ENCODE measurements around the gene CEP104. TPM values are rescaled to one million over a fixed set of nuclear protein-coding genes. Genes with fewer than 3 reads are reported as not detected.

Gene CEP104
- polyA plus RNA-seq, 1 donor (not counting 4 experiments of a cell fraction or from before 2014, with no cell fraction given), result 35.7 TPM

DNA sequence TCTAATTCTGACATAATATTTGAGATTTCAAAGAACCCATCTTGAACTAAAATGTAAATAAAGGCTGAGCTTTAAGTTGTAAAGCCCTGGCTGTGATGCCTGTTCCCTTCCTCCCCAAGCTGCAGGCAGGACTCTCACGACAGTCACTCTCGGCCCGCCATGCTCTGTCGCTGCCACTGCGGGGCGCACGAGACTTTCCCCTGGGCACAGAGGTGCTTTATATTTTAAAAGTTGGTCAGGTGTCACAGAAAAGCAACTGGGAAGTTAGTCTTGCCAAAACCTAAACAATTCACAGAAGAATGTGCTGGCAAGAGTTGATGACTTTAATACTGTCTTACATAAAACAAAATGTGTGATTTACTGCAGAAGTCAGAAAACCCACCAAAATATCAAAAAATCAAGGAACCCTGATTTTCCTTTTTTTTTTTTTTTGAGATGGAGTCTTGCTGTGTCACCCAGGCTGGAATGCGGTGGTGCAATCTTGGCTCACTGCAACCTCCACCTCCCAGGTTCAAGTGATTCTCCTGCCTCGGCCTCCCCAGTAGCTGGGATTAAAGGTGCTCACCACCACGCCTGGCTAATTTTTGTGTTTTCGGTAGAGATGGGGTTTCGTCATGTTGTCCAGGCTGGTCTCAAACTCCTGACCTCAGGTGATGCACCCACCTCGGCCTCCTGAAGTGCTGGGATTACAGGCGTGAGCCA lies 71.4 kb downstream of the CEP104 start:
- Histone ChIP-seq H3K27ac (ENCODE audit: control insufficient read depth, insufficient read depth, low read length) (no peak overlapping the region), H3K9me1 (ENCODE audit: control insufficient read depth, extremely low read depth, insufficient read depth, low read length) (no peaks in the 10 kb centered on the region), H3K4me2 (ENCODE audit: control insufficient read depth, extremely low read depth, insufficient read depth, low read depth, low read length) (no peak overlapping the region), H3K9me3 (ENCODE audit: control insufficient read depth, low read depth, low read length) (no peaks in the 10 kb centered on the region), H3K4me3 (ENCODE audit: control insufficient read depth in 2 of 3, extremely low read depth in 1 of 3, insufficient read depth in 2 of 3, low read depth in 1 of 3, low read length in 3 of 3) (no peak overlapping the region), H2AFZ (ENCODE audit: control insufficient read depth, low read length) (no peak overlapping the region), H4K20me1 (ENCODE audit: control insufficient read depth, extremely low read depth, insufficient read depth, low read length) (peaks cover 6% of the 10 kb centered on the region), H3K27me3 (ENCODE audit: control insufficient read depth, extremely low read depth, insufficient read depth, low read length) (no peaks in the 10 kb centered on the region), H3K4me1 (ENCODE audit: control insufficient read depth, extremely low read depth, insufficient read depth, low read length) (peaks cover 6% of the 10 kb centered on the region), H3K36me3 (ENCODE audit: control insufficient read depth in 2 of 2, extremely low read depth in 1 of 2, insufficient read depth in 2 of 2, low read length in 2 of 2) (peaks cover 37 to 39% of the 10 kb centered on the region in 2 experiments), H3K79me2 (ENCODE audit: control insufficient read depth, insufficient read depth, low read length) (peaks cover 38% of the 10 kb centered on the region), H3K9ac (ENCODE audit: control insufficient read depth, extremely low read depth, insufficient read depth, low read length) (no peak overlapping the region)
- no peak for TF ChIP-seq EZH2 (IDR thresholded peaks at IDR 0.05; ENCODE audit: low read length)
- TF ChIP-seq, protein P1, sequence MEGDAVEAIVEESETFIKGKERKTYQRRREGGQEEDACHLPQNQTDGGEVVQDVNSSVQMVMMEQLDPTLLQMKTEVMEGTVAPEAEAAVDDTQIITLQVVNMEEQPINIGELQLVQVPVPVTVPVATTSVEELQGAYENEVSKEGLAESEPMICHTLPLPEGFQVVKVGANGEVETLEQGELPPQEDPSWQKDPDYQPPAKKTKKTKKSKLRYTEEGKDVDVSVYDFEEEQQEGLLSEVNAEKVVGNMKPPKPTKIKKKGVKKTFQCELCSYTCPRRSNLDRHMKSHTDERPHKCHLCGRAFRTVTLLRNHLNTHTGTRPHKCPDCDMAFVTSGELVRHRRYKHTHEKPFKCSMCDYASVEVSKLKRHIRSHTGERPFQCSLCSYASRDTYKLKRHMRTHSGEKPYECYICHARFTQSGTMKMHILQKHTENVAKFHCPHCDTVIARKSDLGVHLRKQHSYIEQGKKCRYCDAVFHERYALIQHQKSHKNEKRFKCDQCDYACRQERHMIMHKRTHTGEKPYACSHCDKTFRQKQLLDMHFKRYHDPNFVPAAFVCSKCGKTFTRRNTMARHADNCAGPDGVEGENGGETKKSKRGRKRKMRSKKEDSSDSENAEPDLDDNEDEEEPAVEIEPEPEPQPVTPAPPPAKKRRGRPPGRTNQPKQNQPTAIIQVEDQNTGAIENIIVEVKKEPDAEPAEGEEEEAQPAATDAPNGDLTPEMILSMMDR (optimal IDR thresholded peaks at IDR 0.05 in 1 of 3, IDR thresholded peaks at IDR 0.05 in 1 of 3, conservative IDR thresholded peaks at IDR 0.05 in 1 of 3; ENCODE audit: extremely low read depth in 1 of 3, insufficient read depth in 2 of 3, low read length in 3 of 3), result peak; percentile 8 to 61 (median 44)
- dilution Hi-C loops (cut with MboI; ENCODE audit: extremely low pct_ligation_motif_present, low sequenced_read_pairs), result no loop called here
- no peak for DNase-seq (ENCODE audit: low read depth, low spot score)
- FAIRE-seq, result no peak

DNA sequence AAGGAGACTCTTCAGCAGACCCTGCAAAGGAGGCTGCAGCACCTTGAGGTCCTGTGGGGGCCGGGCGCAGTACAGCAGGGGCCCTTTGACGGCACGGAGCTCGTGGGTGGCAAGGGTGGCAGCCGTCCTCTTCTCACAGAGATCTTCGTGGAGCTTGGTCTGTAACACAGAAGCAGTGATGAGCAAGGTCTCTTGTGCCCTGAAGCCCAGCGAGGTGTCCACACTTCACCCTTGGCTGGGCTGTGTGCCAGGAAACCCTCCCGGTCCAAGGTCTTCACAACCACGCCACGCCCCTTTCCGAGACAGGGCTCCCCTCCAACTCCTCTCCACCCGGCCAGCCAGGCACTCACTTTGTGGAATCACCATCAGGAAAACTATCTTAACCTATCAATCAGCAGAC lies 72.0 kb downstream of the CEP104 start:
- Histone ChIP-seq H3K27ac (ENCODE audit: control insufficient read depth, insufficient read depth, low read length) (no peak overlapping the region), H3K36me3 (ENCODE audit: control insufficient read depth in 2 of 2, extremely low read depth in 1 of 2, insufficient read depth in 2 of 2, low read length in 2 of 2) (peaks cover 35 to 39% of the 10 kb centered on the region in 2 experiments), H4K20me1 (ENCODE audit: control insufficient read depth, extremely low read depth, insufficient read depth, low read length) (peaks cover 4% of the 10 kb centered on the region), H3K9ac (ENCODE audit: control insufficient read depth, extremely low read depth, insufficient read depth, low read length) (no peak overlapping the region), H3K4me3 (ENCODE audit: control insufficient read depth in 2 of 3, extremely low read depth in 1 of 3, insufficient read depth in 2 of 3, low read depth in 1 of 3, low read length in 3 of 3) (no peak overlapping the region), H3K9me3 (ENCODE audit: control insufficient read depth, low read depth, low read length) (no peaks in the 10 kb centered on the region), H3K4me2 (ENCODE audit: control insufficient read depth, extremely low read depth, insufficient read depth, low read depth, low read length) (no peak overlapping the region), H3K79me2 (ENCODE audit: control insufficient read depth, insufficient read depth, low read length) (peaks cover 32% of the 10 kb centered on the region), H3K9me1 (ENCODE audit: control insufficient read depth, extremely low read depth, insufficient read depth, low read length) (no peaks in the 10 kb centered on the region), H2AFZ (ENCODE audit: control insufficient read depth, low read length) (no peak overlapping the region), H3K4me1 (ENCODE audit: control insufficient read depth, extremely low read depth, insufficient read depth, low read length) (peaks cover 6% of the 10 kb centered on the region), H3K27me3 (ENCODE audit: control insufficient read depth, extremely low read depth, insufficient read depth, low read length) (no peaks in the 10 kb centered on the region)
- TF ChIP-seq EZH2 (IDR thresholded peaks at IDR 0.05; ENCODE audit: low read length), result no peak
- TF ChIP-seq, protein P1 (optimal IDR thresholded peaks at IDR 0.05 in 1 of 3, IDR thresholded peaks at IDR 0.05 in 1 of 3, conservative IDR thresholded peaks at IDR 0.05 in 1 of 3; ENCODE audit: extremely low read depth in 1 of 3, insufficient read depth in 2 of 3, low read length in 3 of 3), result no peak
- DNase-seq (ENCODE audit: low read depth, low spot score) (no peak), FAIRE-seq (no peak)
- dilution Hi-C loops (cut with MboI; ENCODE audit: extremely low pct_ligation_motif_present, low sequenced_read_pairs), result no loop called here

Measured in keratinocyte (primary cell).